Liver (tissue), 9 donors: Measurements from ENCODE around the gene CTNNA2. TPM values are rescaled to one million over a fixed set of nuclear protein-coding genes. Genes with fewer than 3 reads are reported as not detected.

Source experiments
- DNase-seq: peaks from one replicate; pipeline ENCODE4 v3.0.0-alpha.2; 2017; ENCODE audit warnings: low spot score
- H3K27ac ChIP-seq, 2 donors: one replicate each; pipeline ENCODE4 v1.7.0; 2013; ENCODE audit warnings: inconsistent platforms in 2 of 2, low read length in 2 of 2, control low read depth in 1 of 2, low read depth in 1 of 2, mild to moderate bottlenecking in 1 of 2
- H3K27me3 ChIP-seq, 4 donors: one replicate each; pipeline versions ENCODE4 v1.6.1 to v1.7.0; 2013; ENCODE audit warnings: low read length in 3 of 4, inconsistent platforms in 1 of 4, mild to moderate bottlenecking in 1 of 4, moderate library complexity in 1 of 4; ENCODE audit not compliant: control insufficient read depth in 4 of 4, insufficient read depth in 4 of 4
- H3K36me3 ChIP-seq, 4 donors: one replicate each; pipeline versions ENCODE4 v1.6.1 to v1.7.0; 2013; ENCODE audit warnings: low read length in 3 of 4, mild to moderate bottlenecking in 3 of 4, low read depth in 1 of 4, moderate library complexity in 1 of 4; ENCODE audit not compliant: control insufficient read depth in 4 of 4, insufficient read depth in 3 of 4
- H3K4me1 ChIP-seq, 4 donors: one replicate each; pipeline versions ENCODE4 v1.6.1 to v1.7.0; 2013; ENCODE audit warnings: low read length in 3 of 4, mild to moderate bottlenecking in 3 of 4, moderate library complexity in 1 of 4; ENCODE audit not compliant: control insufficient read depth in 4 of 4, insufficient read depth in 4 of 4
- H3K4me3 ChIP-seq, 3 donors: one replicate each; pipeline versions ENCODE4 v1.6.1 to v1.7.0; 2013; ENCODE audit warnings: low read length in 3 of 3, control low read depth in 1 of 3, low read depth in 1 of 3, mild to moderate bottlenecking in 1 of 3
- H3K9ac ChIP-seq, 2 donors: one replicate each; pipeline ENCODE4 v1.7.0; 2013; ENCODE audit warnings: low read length in 2 of 2, mild to moderate bottlenecking in 2 of 2, moderate library complexity in 2 of 2, control low read depth in 1 of 2, low read depth in 1 of 2
- H3K9me3 ChIP-seq, 4 donors: one replicate each; pipeline versions ENCODE4 v1.6.1 to v1.7.0; 2013; ENCODE audit warnings: low read length in 3 of 4; ENCODE audit not compliant: control insufficient read depth in 4 of 4
- ATF3 ChIP-seq: IDR thresholded peaks from 2 replicates; pipeline ENCODE4 v1.6.1; 2016; ENCODE audit warnings: antibody characterized with exemption
- EGR1 ChIP-seq, 2 donors: IDR thresholded peaks; 2 replicates each; pipeline ENCODE4 v1.6.1; 2016 to 2018; ENCODE audit warnings: antibody characterized with exemption in 2 of 2, low read depth in 2 of 2
- FOXA1 ChIP-seq: IDR thresholded peaks from 2 replicates; pipeline ENCODE4 v1.6.1; 2016; ENCODE audit warnings: antibody characterized with exemption
- FOXA2 ChIP-seq: IDR thresholded peaks from 2 replicates; pipeline ENCODE4 v1.6.1; 2016; ENCODE audit warnings: antibody characterized with exemption
- GABPA ChIP-seq, 2 donors: IDR thresholded peaks in 1 of 2; conservative IDR thresholded peaks in 1 of 2; 2 replicates each; pipeline ENCODE4 v1.6.1; 2016; ENCODE audit warnings: antibody characterized with exemption in 2 of 2, mild to moderate bottlenecking in 1 of 2, moderate library complexity in 1 of 2
- HNF4G ChIP-seq: IDR thresholded peaks from 2 replicates; pipeline ENCODE4 v1.6.1; 2016; ENCODE audit warnings: antibody characterized with exemption
- JUND ChIP-seq, 2 donors: IDR thresholded peaks; 2 replicates each; pipeline ENCODE4 v1.6.1; 2016; ENCODE audit warnings: antibody characterized with exemption in 2 of 2
- NR2F2 ChIP-seq: IDR thresholded peaks from 2 replicates; pipeline ENCODE4 v1.6.1; 2016; ENCODE audit warnings: antibody characterized with exemption
- RAD21 ChIP-seq, 2 donors: IDR thresholded peaks; 2 replicates each; pipeline ENCODE4 v1.6.1; 2016; ENCODE audit warnings: antibody characterized with exemption in 2 of 2, mild to moderate bottlenecking in 2 of 2
- RXRA ChIP-seq, 2 donors: IDR thresholded peaks; 2 replicates each; pipeline ENCODE4 v1.6.1; 2017 to 2018; ENCODE audit warnings: antibody characterized with exemption in 2 of 2, mild to moderate bottlenecking in 1 of 2
- SP1 ChIP-seq: IDR thresholded peaks from 2 replicates; pipeline ENCODE4 v1.6.1; 2018; ENCODE audit warnings: antibody characterized with exemption, mild to moderate bottlenecking
- TAF1 ChIP-seq: conservative IDR thresholded peaks from 2 replicates; pipeline ENCODE4 v1.6.1; 2016; ENCODE audit warnings: antibody characterized with exemption, mild to moderate bottlenecking
- YY1 ChIP-seq: IDR thresholded peaks from 2 replicates; pipeline ENCODE4 v1.6.1; 2016; ENCODE audit warnings: antibody characterized with exemption, mild to moderate bottlenecking
- ZBTB33 ChIP-seq: IDR thresholded peaks from 2 replicates; pipeline ENCODE4 v1.6.1; 2016; ENCODE audit warnings: antibody characterized with exemption
- WGBS: extraction: QIAGEN DNeasy Blood & Tissue Kit; methylation state at CpG from one replicate; pipeline ENCODE4 v1.1.7; 2013; 5-methylcytosine and 5-hydroxymethylcytosine counted together
- polyA plus RNA-seq, 2 donors: library from polyadenylated mRNA; stranded (reverse) in 1 of 2; unstranded in 1 of 2; fragments of 200-250 nt in 1 of 2; fragments of >200 nt in 1 of 2; fragmentation: Nextera tagmentation in 1 of 2; extraction: Ambion mirVana in 1 of 2; gene quantifications; one replicate each; pipeline versions ENCODE4 v1.2.1 to v1.2.3, GENCODE V29; 2013 to 2015
- total RNA-seq, 2 donors: library from RNA; depleted of rRNA; stranded (reverse); fragments of >200 nt; gene quantifications; one replicate each; pipeline ENCODE4 v1.2.3, GENCODE V29; 2014
- TF ChIP-seq, protein P1 (sequence below): IDR thresholded peaks from 2 replicates; pipeline ENCODE4 v1.6.1; 2016; ENCODE audit warnings: antibody characterized with exemption, mild to moderate bottlenecking
- TF ChIP-seq, protein P2 (sequence below): IDR thresholded peaks from 2 replicates; pipeline ENCODE4 v1.6.1; 2016; ENCODE audit warnings: antibody characterized with exemption
- donor health status: healthy.
- donor health status: healthy.
- donor health status: healthy.
- donor health status: healthy.
- donor health status: healthy.

CTNNA2 gene
- total and polyA plus RNA-seq, 4 donors, result 0.05 TPM; not detected in 3

GRCh38 chr2:80195034-80195433, 682.2 kb downstream of the CTNNA2 start:
- Histone ChIP-seq H3K9ac (no peak overlapping the region), H3K9me3 (no peaks in the 10 kb centered on the region), H3K4me3 (no peak overlapping the region), H3K36me3 (no peaks in the 10 kb centered on the region), H3K27ac (no peak overlapping the region), H3K27me3 (peaks cover 0 to 2% (median 0%) of the 10 kb centered on the region in 4 donors), H3K4me1 (no peaks in the 10 kb centered on the region)
- DNase-seq, result no peak
- TF ChIP-seq EGR1 (IDR thresholded peaks at IDR 0.05; ENCODE audit: low read depth in 2 of 2), result no peak
- TF ChIP-seq GABPA (IDR thresholded peaks at IDR 0.05 in 1 of 2, conservative IDR thresholded peaks at IDR 0.05 in 1 of 2), result no peak
- TF ChIP-seq, protein P1, sequence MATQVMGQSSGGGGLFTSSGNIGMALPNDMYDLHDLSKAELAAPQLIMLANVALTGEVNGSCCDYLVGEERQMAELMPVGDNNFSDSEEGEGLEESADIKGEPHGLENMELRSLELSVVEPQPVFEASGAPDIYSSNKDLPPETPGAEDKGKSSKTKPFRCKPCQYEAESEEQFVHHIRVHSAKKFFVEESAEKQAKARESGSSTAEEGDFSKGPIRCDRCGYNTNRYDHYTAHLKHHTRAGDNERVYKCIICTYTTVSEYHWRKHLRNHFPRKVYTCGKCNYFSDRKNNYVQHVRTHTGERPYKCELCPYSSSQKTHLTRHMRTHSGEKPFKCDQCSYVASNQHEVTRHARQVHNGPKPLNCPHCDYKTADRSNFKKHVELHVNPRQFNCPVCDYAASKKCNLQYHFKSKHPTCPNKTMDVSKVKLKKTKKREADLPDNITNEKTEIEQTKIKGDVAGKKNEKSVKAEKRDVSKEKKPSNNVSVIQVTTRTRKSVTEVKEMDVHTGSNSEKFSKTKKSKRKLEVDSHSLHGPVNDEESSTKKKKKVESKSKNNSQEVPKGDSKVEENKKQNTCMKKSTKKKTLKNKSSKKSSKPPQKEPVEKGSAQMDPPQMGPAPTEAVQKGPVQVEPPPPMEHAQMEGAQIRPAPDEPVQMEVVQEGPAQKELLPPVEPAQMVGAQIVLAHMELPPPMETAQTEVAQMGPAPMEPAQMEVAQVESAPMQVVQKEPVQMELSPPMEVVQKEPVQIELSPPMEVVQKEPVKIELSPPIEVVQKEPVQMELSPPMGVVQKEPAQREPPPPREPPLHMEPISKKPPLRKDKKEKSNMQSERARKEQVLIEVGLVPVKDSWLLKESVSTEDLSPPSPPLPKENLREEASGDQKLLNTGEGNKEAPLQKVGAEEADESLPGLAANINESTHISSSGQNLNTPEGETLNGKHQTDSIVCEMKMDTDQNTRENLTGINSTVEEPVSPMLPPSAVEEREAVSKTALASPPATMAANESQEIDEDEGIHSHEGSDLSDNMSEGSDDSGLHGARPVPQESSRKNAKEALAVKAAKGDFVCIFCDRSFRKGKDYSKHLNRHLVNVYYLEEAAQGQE, result no peak
- no peak for TF ChIP-seq TAF1
- no peak for TF ChIP-seq SP1
- no peak for TF ChIP-seq RAD21 (IDR thresholded peaks at IDR 0.05)
- WGBS, result 60% methylated on average over 2 of the region's 2 CpGs

GRCh38 chr2:80198042-80198441, 685.2 kb downstream of the CTNNA2 start:
- no peak for DNase-seq
- no peaks in the 10 kb centered on the region for H3K9me3 ChIP-seq
- H3K4me1 ChIP-seq, result no peaks in the 10 kb centered on the region
- 79% methylated on average over 2 of the region's 2 CpGs for WGBS
- H3K36me3 ChIP-seq, result no peaks in the 10 kb centered on the region
- H3K4me3 ChIP-seq, result no peak overlapping the region
- H3K27me3 ChIP-seq, result peaks cover 0 to 2% (median 0%) of the 10 kb centered on the region in 4 donors
- no peak overlapping the region for H3K9ac ChIP-seq
- H3K27ac ChIP-seq, result no peak overlapping the region
- no peak for TF ChIP-seq NR2F2
- TF ChIP-seq RAD21 (IDR thresholded peaks at IDR 0.05), result no peak
- no peak for TF ChIP-seq EGR1 (IDR thresholded peaks at IDR 0.05; ENCODE audit: low read depth in 2 of 2)
- no peak for TF ChIP-seq FOXA2
- no peak for TF ChIP-seq HNF4G
- no peak for TF ChIP-seq ATF3
- no peak for TF ChIP-seq YY1
- TF ChIP-seq, protein P1, result no peak
- no peak for TF ChIP-seq FOXA1
- TF ChIP-seq GABPA (IDR thresholded peaks at IDR 0.05 in 1 of 2, conservative IDR thresholded peaks at IDR 0.05 in 1 of 2), result no peak
- no peak for TF ChIP-seq JUND (IDR thresholded peaks at IDR 0.05)
- TF ChIP-seq RXRA (IDR thresholded peaks at IDR 0.05), result no peak
- TF ChIP-seq, protein P2, sequence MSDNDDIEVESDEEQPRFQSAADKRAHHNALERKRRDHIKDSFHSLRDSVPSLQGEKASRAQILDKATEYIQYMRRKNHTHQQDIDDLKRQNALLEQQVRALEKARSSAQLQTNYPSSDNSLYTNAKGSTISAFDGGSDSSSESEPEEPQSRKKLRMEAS, result no peak
- TF ChIP-seq TAF1, result no peak
- no peak for TF ChIP-seq SP1
- TF ChIP-seq ZBTB33, result no peak
